Hematopoietic multipotent progenitor cell treated with erythropoietin and hydrocortisone succinate and interleukin-3 and kit ligand, for 15 days (in vitro differentiated cells): ENCODE data around the gene GPR15LG.
"Not testable (repeated sequence)": the region's sequence is repeated elsewhere in the genome, so short reads cannot be mapped to it uniquely, and the experiment has no call there.

Source experiments
- DNase-seq: peaks from one replicate; pipeline ENCODE4 v3.0.0-alpha.2; 2015; ENCODE audit warnings: low spot score

Gene GPR15LG

GRCh38 chr10:84166620-84167288 lies 6.8 kb upstream of the GPR15LG start:
- no peak for DNase-seq

- DNase-seq: not testable (repeated sequence)
Observed at GRCh38 chr10:84167289-84167653, 6.3 kb upstream of the GPR15LG start.

GRCh38 chr10:84168382-84168781 lies 5.2 kb upstream of the GPR15LG start:
- not testable (repeated sequence) for DNase-seq

DNA sequence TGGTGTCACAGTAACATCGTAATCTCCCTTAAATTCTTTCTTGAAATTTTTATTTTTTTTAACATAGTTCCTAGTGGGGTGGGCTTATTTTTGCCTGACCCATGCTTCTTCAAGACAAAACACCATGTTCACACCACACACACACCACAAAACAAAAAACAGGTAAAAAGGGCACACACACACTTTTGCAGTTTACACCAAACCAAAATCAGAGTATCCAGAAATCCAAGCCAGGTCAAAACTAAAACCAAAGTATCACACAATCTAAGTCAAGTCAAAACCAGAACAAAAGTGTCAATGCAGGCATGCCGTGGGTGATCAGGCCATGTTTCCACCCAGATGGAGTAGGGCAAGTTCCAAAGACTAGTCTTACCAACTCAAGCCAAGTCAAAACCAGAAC lies 2.4 kb upstream of the GPR15LG start:
- DNase-seq: not testable (repeated sequence)

DNA sequence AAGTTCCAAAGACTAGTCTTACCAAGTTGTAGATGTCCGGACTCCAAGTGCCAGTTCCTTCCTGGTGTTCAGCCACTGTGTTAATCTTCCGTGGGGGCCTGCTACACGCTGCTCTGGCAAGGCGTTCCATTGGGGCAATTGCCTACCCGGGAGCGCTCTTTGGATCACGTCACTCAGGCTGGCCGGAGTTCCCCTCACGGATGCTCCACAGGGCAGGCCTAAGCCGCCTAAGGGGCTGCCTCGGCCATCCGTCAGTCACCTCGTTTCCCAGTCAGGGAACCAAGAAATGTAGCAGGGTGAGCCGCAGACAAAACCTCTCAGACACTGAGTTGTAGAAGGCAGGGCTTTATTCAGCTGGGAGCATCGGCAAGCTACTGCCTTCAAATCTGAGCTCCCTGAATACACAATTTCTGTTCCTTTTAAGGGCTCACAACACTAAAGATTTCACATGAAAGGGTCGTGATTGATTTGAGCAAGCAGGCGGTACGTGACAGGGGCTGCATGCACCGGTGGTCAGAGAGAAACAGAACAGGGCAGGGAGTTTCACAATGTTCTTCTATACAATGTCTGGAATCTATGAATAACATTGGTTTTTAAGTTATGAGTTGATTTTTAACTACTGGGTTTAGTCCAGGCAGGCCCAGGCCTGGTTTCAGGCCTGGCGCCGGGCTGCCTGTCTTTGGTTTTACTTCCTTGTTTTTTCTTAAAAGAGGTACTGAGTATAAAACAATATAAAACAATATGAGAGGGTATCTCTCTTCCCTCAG lies 1.7 kb upstream of the GPR15LG start:
- DNase-seq: not testable (repeated sequence)

DNA sequence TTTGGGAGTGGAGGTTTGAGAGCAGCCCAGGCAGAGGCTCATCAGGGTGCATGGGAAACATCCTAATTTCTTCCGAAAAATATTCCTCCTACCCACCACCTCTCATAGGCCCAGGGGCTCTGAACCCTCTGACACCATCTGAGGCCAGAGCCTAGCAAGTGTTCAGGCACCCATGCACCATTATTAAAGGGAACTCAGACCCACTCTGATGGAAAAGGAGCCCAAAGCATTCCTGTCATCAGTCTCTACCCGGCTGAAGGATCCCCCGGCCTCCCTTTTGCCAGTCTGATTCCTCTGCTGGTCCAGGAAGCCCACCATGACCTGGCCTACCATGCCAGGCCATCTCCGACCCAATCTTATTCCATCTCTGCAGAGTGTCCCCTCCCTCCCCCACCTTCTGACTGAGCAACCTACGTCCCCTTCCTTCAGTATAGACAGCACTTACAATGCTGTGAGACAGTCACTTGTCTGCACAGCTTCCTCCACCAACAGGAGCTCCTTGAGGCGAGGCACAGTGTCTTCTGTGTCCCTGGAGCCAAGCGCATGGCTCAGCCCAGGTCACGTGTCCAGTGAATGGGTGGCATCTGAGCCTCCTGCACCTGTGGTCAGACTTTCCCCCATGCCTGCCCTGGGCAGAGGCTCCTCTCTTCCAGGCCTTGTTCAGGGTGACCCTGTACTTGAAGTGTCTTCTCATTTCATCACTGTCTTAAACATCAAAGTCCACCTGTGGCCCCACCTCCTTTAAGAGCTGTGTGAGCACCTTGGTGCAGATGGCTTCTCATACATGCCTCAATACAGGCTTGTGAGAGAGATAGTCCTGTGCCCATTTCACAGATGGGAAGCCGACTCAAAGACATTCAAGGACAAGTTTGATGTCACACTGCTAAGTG lies 889 bp upstream of the GPR15LG start:
- no peak for DNase-seq

- no peak for DNase-seq
Observed at GRCh38 chr10:84175436-84175835, 1.8 kb downstream of the GPR15LG start.

DNA sequence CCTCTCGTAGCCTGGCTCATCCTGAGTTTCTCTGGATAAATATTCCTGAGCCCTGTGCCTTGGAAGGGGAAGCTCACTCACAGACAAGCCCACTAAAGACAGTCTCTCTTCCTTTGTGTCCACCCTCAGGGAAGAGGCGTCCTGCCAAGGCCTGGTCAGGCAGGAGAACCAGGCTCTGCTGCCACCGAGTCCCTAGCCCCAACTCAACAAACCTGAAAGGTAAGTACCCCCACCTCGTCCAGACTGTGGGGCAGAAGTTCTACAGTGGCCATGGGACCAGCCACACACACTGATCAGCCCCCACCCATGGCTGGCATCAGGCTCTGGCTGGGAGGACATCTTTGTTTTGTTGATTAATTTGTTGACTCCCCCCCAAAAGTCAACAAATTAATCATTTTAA lies 2.8 kb downstream of the GPR15LG start:
- DNase-seq: no peak

- DNase-seq: no peak
Observed at GRCh38 chr10:84176836-84177474, 3.4 kb downstream of the GPR15LG start.

GRCh38 chr10:84177541-84178141 lies 4.0 kb downstream of the GPR15LG start:
- no peak for DNase-seq

DNA sequence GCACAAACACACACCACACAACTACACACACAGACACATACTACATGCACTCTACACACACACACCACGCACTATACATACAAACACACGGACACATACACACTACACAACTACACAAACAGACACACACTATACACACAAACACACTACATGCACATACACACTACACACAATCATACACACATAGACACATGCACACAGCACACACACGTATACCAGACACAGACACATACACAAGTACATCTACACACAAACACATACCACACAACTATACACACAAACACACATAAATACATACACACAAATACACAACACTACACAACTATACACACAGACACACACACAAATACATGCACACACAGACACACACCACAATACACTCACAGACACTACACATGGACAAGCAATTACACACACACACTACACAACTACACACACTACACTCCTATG lies 4.6 kb downstream of the GPR15LG start:
- no peak for DNase-seq

DNA sequence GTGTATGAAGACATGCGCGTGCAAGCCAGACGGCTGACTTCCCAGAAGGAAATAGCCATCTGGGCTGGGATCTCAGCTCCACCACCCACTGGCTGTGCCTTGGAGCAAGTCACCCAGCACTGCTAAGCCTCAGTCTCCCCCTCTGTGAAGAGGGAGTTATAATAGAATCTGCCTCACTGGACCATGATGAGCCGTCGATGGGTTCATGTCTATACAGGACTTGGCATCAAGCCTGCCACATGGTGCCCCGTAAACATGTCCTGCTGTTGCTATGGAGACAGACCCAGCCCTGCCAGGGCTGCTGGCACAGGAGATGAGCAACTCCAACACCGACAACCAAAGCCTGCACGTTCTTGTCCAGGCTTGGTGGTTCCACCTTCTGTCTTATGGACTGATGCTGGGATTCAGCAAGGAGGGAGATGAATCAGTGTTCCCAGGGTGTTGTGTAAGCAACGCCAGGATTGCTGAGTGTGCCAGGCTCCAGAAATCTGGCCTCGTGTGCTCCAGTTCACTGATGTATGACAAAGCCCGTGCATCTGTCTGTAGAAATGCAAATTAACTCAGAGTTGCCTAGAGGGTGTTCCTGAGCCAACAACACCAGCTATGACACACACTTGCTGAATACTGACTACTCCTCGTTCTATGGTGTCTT lies 5.6 kb downstream of the GPR15LG start:
- no peak for DNase-seq

- DNase-seq: not testable (repeated sequence)
Observed at GRCh38 chr10:84180386-84180785, 6.8 kb downstream of the GPR15LG start.

GRCh38 chr10:84181631-84182030 lies 8.0 kb downstream of the GPR15LG start:
- no peak for DNase-seq

GRCh38 chr10:84184517-84184916 lies 10.9 kb downstream of the GPR15LG start:
- no peak for DNase-seq

DNA sequence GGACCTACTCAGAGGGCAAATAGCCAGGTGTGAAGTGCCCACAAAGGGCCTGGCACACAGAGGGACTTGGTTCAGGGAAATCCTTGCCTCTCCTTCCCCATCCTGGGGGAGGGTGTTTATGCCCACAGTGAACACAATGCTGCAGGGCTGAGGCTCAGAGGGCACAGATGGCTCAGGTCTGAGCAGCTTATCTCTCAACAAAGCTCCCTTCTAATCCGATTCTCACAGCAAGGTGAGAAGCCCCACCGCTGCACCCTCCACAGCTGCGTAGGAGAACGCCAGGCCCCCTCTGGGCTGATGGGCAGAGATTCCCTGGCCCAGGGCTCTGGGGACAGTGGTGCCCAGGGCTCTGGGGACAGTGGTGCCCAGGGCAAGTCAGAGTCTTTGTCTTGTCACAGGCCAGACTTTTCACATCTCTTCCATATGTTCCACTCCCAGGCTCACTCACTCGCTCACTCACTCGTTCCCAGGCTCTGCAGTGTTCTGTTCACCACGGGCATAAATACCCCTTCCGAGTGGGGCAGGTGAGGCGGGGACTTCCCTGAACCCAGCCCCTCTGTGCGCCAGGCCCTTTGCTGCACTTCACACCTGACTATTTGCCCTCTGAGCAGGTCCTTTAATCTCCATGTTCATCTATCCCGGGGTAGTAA lies 12.1 kb downstream of the GPR15LG start:
- no peak for DNase-seq

- DNase-seq: no peak
Observed at GRCh38 chr10:84188815-84189214, 15.2 kb downstream of the GPR15LG start.

DNA sequence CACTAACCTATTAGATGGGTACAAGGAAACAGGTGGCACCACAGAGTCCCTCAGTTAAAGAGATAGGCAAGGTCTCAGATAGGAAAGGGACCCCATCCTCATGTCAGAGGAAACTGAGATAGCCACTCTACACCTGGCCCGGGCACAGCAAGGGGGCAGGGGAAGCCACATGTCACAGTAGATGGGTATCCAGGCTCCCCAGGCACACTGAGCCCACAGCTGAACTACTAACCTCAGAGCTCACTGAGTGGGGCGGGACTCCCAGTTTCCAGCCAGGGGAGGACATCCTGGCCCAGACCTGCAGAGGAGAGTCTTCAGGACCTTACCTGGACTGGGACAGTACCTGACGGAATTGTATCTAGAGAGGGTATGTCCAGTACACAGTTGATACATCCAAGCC lies 17.0 kb downstream of the GPR15LG start:
- no peak for DNase-seq

- DNase-seq: no peak
Observed at GRCh38 chr10:84191106-84191505, 17.5 kb downstream of the GPR15LG start.

DNA sequence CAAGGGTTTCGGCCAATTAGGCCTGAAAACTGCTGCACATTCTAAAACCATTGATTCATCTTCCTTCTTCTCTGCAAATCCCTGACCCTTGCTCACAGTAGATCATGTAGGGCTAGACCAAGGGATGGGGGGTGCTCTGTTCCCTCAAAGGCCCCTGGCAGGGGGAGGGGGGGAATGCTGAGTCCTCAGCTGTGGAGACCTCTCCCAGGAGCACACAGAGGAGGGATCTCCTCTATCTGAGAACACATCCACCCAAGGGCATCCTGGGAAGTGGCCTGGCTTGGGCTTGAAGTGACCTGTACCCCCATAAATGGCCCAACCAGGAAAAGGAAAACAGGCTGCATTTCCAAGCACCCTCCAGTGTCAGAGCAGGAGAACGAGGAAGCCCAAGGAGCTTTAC lies 19.7 kb downstream of the GPR15LG start:
- no peak for DNase-seq
